ENCODE data around the gene TBC1D24.
"Not testable (repeated sequence)": the region's sequence is repeated elsewhere in the genome, so short reads cannot be mapped to it uniquely, and the experiment has no call there.

TBC1D24 gene

GRCh38 chr16:2533912-2534311 lies 59.0 kb downstream of the TBC1D24 start:
- DNase-seq = no peak

DNA sequence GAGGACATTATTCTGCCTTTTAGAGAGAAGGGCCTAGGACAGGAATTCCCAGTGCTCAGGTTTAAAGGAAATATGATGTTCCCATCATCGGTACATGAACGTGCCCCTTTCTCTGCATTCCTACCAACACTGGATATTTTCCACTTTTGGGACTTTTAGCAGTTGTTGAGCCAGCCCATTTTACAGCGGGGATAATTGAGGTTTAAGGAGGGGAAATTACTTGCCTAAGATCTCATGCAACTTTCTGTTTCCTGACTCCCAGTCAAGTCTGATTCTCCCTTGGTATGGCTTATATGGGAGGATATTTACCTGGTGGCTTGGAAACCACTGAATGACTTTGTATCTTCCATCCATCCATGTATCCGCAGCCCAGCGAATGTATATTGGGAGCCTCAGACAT lies 59.4 kb downstream of the TBC1D24 start:
- not testable (repeated sequence) for DNase-seq

DNA sequence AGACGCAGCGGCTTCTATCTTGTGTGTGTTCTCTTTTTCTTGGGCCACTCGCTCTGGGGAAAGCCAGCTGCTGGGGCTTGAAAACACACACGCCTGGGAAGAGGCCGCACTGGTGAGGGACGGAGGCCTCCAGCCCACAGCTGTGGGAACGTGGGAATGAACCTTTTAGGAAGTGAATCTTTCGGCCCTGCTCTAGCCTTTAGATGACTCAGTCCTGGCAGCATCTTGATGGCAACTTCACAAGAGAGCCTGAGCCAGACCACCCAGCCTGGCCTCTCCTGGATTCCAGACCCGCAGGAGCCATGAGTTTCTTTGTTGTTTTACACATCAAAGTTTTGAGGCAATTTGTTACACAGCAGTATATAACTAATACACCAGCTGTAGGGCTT lies 60.7 kb downstream of the TBC1D24 start:
- no peak for DNase-seq

DNA sequence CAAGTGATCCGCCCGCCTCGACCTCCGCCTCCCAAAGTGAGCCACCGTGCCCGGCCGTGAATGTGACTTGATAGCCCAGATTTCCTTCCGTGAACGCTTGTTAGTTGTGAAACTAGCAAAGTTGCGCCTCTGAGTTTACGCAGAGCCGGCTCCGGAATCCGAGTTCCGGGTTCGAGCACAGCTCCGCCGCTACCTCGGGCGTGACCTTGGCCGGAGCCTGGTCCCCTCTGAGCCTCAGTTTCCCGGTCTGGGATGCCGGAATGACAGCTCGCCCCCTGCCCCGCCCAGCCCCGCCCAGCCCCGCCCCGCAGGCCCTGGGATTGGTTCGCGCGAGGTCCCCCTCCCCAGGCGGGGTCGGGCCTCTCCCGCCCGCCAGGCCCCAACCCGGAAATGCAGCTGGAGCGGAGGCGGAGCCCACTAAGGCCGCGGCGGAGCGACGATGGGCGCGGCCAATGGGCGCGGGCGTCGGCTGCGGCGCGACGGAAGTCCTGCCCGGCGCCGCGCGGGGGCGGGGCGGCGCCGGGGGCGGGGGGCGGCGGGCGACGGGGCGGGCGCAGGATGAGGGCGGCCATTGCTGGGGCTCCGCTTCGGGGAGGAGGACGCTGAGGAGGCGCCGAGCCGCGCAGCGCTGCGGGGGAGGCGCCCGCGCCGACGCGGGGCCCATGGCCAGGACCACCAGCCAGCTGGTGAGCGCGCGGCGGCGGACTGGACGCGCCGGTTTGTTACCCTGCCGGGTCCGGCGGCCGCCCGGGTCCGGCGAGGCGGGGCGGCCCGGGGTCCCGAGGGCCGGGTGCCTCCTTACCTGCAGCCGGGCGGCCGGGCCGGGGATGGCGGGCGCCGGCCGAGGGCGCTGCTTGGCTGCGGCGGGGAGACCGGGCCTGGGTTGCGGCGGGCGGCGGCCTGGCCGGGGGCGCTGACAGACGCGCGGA lies 62.8 kb downstream of the TBC1D24 start, which contains the start of gene PDPK1:
Gene PDPK1, plus strand, starts transcription at position 571 of the 929 bp plus-strand sequence. Its CDS starts 92 bp downstream, at position 663.
- peak; percentile 95 for DNase-seq

- peak; percentile 54 for DNase-seq
These were observed 64.4 kb downstream of the TBC1D24 start for GRCh38 chr16:2539192-2539844.

- DNase-seq = peak; percentile 43
These were observed 65.0 kb downstream of the TBC1D24 start for GRCh38 chr16:2539845-2540458.

DNA sequence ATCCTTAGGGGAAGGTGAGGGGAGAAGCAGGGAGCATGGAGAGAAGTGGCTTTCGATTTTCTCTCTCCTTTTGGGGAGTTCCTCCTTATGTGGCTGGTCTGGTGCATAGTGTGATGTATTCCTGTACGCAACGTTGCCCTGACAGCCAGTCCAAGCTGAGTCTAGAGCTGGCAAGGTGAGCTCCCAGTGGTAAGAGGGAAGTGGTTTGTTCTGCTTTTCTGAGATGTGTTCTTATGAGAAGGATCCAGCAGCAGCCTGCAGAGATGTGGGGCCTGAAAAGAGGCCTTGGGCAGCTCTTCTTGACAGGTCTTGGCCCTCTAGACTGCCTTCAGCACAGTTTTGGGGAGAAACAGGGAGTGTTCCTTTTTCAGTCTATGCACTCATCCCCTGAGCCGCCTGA lies 66.0 kb downstream of the TBC1D24 start:
- not testable (repeated sequence) for DNase-seq

- DNase-seq = not testable (repeated sequence)
These were observed 66.5 kb downstream of the TBC1D24 start for GRCh38 chr16:2541409-2541808.

DNA sequence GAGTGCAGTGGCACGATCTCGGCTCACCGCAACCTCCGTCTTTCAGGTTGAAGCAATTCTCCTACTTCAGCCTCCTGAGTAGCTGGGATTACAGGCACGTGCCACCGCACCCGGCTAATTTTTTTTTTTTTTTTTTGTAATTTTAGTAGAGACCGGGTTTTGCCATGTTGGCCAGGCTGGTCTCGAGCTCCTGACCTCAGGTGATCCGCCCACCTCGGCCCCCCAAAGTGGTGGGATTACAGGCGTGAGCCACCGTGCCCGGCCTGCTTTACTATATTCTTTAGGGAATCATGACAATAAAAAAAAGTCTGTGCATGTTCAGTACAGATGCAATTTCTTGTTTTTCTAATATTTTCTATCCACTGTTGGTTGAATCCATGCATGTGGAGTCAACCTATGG lies 68.8 kb downstream of the TBC1D24 start:
- DNase-seq = not testable (repeated sequence)

GRCh38 chr16:2550283-2550878 lies 75.5 kb downstream of the TBC1D24 start:
- not testable (repeated sequence) for DNase-seq

- not testable (repeated sequence) for DNase-seq
These were observed 76.5 kb downstream of the TBC1D24 start for GRCh38 chr16:2551420-2551889.

GRCh38 chr16:2554709-2555425 lies 79.9 kb downstream of the TBC1D24 start:
- not testable (repeated sequence) for DNase-seq
